Stimulated activated CD4-positive, alpha-beta T cell treated with anti-CD3 and anti-CD28 coated beads, Interleukin-12 subunit alpha, Interleukin-12 subunit beta, amount 100 ng/mL, for 48 hours (primary cell): ENCODE measurements around the gene TBXAS1.

ENCODE experiments used
- DNase-seq, 3 donors: peaks; one replicate each; pipeline ENCODE4 v3.0.0-alpha.2; 2020; ENCODE audit warnings: low read depth in 2 of 3, low spot score in 1 of 3

TBXAS1 gene

GRCh38 chr7:139913021-139913844, 84.2 kb downstream of the TBXAS1 start:
- DNase-seq: no peak

- DNase-seq: no peak
These were observed 84.7 kb downstream of the TBXAS1 start for GRCh38 chr7:139913845-139914135.

- no peak for DNase-seq
These were observed 85.5 kb downstream of the TBXAS1 start for GRCh38 chr7:139914306-139915267.

- DNase-seq: no peak
These were observed 86.3 kb downstream of the TBXAS1 start for GRCh38 chr7:139915268-139915863.

- DNase-seq: peak; percentile 55 to 68 (median 57)
These were observed 87.0 kb downstream of the TBXAS1 start for GRCh38 chr7:139915864-139916716.

GRCh38 chr7:139916717-139917395, 87.8 kb downstream of the TBXAS1 start:
- peak in 1 of 3 donors; percentile 8 for DNase-seq

- DNase-seq: no peak
These were observed 88.8 kb downstream of the TBXAS1 start for GRCh38 chr7:139917851-139918250.

GRCh38 chr7:139918480-139918879, 89.4 kb downstream of the TBXAS1 start:
- no peak for DNase-seq

GRCh38 chr7:139923090-139923489, 94.0 kb downstream of the TBXAS1 start:
- no peak for DNase-seq

- no peak for DNase-seq
These were observed 95.4 kb downstream of the TBXAS1 start for GRCh38 chr7:139924461-139924860.

GRCh38 chr7:139929221-139929620, 100.2 kb downstream of the TBXAS1 start:
- DNase-seq: peak in 1 of 3 donors; percentile 15

GRCh38 chr7:139930286-139930965, 101.4 kb downstream of the TBXAS1 start:
- DNase-seq: no peak

- DNase-seq: no peak
These were observed 102.3 kb downstream of the TBXAS1 start for GRCh38 chr7:139931190-139931934.

- no peak for DNase-seq
These were observed 103.5 kb downstream of the TBXAS1 start for GRCh38 chr7:139932531-139932930.

- no peak for DNase-seq
These were observed 107.8 kb downstream of the TBXAS1 start for GRCh38 chr7:139936760-139937310.

- DNase-seq: no peak
These were observed 108.7 kb downstream of the TBXAS1 start for GRCh38 chr7:139937715-139938114.

GRCh38 chr7:139940866-139941265, 111.8 kb downstream of the TBXAS1 start:
- peak in 1 of 3 donors; percentile 11 for DNase-seq

GRCh38 chr7:139941421-139941820, 112.4 kb downstream of the TBXAS1 start:
- no peak for DNase-seq

GRCh38 chr7:139941866-139942265, 112.8 kb downstream of the TBXAS1 start:
- no peak for DNase-seq
